ENCODE data around the gene SLC22A7.
A peak's percentile ranks its signal among the peaks of the same experiment; 100 is the strongest.

Gene SLC22A7

GRCh38 chr6:43282636-43283513 lies 15.2 kb upstream of the SLC22A7 start:
- DNase-seq (ENCODE audit: insufficient read length, low spot score) (no peak), FAIRE-seq (no peak)

DNA sequence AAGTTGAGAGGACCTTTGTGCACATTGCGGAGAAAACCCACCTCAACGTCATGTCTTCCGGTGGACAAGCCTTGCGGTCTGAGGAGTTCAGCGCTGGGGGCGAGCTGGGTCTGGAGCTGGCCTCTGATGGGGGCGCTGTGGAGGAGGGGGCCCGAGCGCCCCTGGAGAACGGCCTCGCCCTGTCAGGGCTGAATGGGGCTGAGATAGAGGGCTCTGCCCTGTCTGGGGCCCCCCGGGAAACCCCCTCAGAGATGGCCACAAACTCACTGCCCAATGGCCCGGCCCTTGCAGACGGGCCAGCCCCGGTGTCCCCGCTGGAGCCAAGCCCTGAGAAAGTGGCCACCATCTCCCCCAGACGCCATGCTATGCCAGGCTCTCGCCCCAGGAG lies 14.6 kb upstream of the SLC22A7 start:
- FAIRE-seq (no peak), DNase-seq (ENCODE audit: insufficient read length, low spot score) (no peak)

GRCh38 chr6:43283905-43284304 lies 14.2 kb upstream of the SLC22A7 start:
- FAIRE-seq: no peak
- no peak for DNase-seq (ENCODE audit: insufficient read length, low spot score)

DNA sequence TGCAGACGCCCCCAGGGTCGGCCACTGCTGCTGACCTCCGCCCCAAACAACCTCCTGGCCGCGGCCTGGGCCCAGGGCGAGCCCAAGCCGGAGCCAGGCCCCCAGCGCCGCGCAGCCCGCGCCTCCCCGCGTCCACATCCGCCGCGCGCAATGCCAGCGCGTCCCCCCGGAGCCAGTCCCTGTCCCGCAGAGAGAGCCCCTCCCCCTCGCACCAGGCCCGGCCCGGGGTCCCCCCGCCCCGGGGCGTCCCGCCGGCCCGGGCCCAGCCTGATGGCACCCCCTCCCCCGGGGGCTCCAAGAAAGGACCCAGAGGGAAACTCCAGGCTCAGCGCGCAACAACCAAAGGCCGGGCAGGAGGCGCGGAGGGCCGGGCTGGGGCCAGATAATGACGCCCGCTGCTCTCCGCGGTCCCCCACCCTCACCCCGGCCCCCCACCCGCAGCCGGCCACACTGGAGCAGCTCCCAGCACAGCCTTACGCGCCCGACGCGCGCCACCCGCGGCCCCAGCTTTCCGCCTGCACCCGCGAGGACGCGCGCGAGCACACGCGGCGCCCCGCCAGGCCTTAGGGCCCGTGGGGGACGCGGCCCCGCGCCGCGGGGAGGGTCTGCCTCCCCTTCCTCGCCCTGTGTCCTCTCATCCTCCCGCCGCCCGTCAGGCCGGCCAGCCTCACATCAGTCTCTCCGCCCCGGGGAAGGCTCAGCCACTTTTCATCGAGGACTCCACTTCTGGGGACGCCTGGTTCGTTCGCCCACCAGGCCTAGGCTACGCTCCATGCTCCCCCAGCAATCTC lies 12.9 kb upstream of the SLC22A7 start:
- FAIRE-seq (no peak), DNase-seq (ENCODE audit: insufficient read length, low spot score) (no peak)

DNA sequence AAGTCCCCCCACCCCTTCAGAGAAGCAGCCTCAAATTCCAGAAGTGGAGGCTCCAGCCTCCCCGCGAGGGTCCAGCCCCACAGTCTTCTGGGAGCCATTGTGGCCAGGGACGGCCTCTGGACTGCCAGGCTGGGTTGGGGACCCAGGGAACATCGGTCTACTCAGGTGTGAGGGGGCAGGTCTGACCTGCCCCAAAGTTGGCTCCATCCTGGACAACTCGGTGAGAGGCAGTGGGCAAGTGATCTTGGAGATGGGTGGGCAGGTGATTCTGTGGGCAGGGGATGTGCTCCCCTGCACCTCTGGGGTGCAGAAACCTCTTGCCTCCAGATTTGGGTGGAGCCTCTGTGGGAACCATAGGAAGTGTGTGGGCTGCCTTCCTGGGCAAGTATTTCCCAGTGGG lies 12.2 kb upstream of the SLC22A7 start:
- no peak for DNase-seq (ENCODE audit: insufficient read length, low spot score)
- no peak for FAIRE-seq

DNA sequence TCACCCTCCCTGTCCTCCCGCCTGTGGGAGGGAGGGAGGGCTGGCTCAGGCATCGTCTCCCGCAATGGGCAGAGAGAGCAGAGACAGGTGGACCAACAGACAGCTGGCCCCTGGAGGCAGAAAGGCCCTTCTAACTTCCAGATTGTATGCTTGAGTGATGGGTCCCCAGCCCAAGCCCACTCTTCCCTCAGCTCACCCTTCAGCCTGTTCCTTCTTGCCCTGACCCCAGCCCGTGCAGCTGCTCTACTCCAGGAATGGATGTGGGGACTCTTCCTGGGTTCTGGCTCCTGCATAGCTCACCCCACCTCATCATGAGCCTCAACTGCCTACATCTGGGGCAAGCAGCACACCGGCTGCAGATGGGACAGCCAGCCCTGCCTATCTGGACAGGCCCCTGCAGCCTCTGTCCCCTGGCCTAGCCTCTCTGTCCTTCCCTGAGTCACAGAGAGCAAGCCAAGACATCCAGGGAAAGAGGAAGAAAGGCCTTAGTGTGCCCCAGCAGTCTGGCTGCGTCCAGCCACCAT lies 11.5 kb upstream of the SLC22A7 start:
- DNase-seq (ENCODE audit: insufficient read length, low spot score) (no peak), FAIRE-seq (no peak)

- FAIRE-seq: no peak
- DNase-seq (ENCODE audit: insufficient read length, low spot score): no peak
Measured at GRCh38 chr6:43286980-43287716, 10.9 kb upstream of the SLC22A7 start.

DNA sequence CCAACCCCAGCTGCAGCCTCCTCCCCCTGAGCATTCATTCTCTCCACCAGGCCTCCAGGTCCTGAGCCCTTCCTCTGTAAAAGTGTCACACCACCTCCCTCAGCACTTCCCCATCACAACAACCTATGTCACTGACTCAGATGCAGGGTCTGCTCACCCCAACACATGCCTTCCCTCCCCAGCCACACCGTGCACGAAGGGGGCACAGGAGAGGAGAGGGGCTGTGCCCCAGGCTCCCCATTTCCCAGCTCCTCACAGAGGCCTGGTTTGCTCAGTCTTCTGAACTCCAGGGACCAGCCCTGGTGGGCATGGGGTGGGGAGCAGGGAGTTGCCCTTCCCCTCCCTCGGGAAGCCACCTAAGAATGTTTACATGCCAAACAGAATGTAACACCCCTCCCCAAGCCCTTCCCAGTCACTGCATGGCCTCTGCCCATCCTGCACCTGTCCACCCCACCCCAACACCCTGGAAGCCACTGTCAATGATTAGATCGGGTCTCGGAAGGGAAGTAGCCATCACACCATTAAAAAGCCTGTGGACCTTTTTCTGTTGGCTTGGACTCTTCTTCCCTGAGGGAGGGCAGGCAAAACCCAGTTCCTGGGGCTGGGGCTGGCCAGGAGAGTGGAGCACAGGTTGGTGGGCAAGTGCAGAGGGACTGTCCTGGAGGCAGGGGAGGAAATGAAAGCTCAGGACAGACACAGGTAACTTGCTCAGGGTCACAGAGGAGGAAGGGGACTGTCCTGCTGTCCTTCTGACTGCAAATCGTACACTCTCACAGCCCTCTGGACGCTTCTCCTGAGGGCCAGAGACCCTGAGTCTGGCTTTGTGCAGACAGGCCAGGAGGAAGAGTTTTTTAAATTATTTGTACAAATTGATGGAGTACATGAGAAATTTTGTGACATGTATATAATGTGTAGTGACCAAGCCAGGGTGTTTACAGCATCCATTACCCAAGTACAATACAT lies 10.1 kb upstream of the SLC22A7 start:
- FAIRE-seq: peak; percentile 44

GRCh38 chr6:43290339-43290904 lies 7.6 kb upstream of the SLC22A7 start:
- DNase-seq (ENCODE audit: insufficient read length, low spot score) (no peak), FAIRE-seq (no peak)

More for the DNA sequence above, 10.1 kb upstream of the SLC22A7 start:
- no peak for DNase-seq (ENCODE audit: insufficient read length, low spot score)

DNA sequence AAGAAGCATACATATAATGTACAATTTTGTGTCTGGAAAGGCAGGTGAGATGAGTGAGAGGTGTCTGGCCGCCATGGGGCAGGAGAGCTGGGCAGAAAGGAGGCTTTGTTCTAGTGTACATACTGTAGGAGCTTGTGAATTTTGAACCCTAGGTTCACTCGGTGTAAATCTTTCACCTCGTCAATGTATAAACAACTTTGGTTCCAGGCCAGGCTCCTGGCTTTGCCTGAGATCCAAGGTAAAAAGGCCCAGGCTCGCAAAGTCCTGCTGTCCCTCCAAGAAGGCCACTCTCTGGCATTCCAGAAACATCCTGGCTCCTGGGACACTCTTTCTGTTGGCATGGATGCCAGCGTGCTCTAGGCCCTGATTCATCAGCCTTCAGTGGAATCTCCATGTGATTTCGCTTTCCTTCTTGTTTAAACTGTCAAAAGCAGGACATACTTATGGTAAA lies 7.1 kb upstream of the SLC22A7 start:
- FAIRE-seq: no peak

DNA sequence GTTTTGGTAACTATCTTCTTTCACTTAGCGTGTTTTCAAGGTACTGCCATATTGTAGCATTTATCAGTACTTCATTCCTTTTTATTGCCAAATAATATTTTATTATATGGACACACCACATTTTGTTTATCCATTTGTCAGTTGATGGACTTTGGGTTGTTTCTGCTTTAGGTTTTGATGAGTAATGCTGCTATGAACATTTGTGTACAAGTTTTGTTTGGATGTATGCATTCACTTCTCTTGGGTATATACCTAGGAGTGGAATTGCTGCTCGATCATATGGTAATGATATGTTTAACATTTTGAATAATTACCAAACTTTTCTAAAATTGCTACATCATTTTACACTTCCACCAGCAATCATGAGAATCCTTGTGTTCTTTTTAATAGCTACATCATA lies 6.4 kb upstream of the SLC22A7 start:
- DNase-seq (ENCODE audit: insufficient read length, low spot score) (no peak), FAIRE-seq (no peak)

More for the DNA sequence above, 7.1 kb upstream of the SLC22A7 start:
- no peak for DNase-seq (ENCODE audit: insufficient read length, low spot score)

- FAIRE-seq: no peak
- no peak for DNase-seq (ENCODE audit: insufficient read length, low spot score)
Measured at GRCh38 chr6:43292341-43292740, 5.7 kb upstream of the SLC22A7 start.

- no peak for FAIRE-seq
- DNase-seq (ENCODE audit: insufficient read length, low spot score): no peak
Measured at GRCh38 chr6:43292763-43293318, 5.2 kb upstream of the SLC22A7 start.

DNA sequence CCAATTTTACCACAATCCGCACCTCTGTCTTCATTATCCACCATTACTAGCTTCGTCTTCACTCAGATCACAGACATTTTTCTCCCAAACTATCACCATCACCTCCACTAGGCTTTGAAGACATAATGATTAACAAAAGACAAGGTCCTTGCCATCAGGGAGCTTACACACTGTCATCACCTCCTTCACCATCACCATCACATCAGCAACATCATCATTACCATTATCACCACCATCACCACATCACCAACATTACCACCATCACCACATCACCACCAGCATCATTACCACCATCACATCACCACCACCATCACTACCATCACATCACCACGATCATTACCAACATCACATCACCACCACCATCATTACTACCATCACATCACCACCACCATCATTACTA lies 4.4 kb upstream of the SLC22A7 start:
- DNase-seq (ENCODE audit: insufficient read length, low spot score) (no peak), FAIRE-seq (no peak)

DNA sequence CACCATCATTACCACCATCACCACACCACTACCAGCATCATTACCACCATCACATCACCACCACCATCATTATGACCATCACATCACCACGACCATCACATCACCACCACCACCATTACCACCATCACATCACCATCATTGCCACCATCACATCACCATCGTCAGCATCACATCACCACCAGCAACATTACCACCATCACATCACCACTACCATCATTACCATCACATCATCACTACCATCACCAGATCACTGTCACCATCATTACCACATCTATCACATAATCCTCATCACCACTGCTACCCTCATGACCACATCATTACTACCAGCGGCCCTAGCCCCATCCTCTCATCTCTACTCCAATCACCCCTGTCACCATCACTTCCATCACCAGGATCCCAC lies 3.5 kb upstream of the SLC22A7 start:
- DNase-seq (ENCODE audit: insufficient read length, low spot score) (no peak), FAIRE-seq (no peak)

- no peak for FAIRE-seq
- no peak for DNase-seq (ENCODE audit: insufficient read length, low spot score)
Measured at GRCh38 chr6:43295456-43295855, 2.6 kb upstream of the SLC22A7 start.

DNA sequence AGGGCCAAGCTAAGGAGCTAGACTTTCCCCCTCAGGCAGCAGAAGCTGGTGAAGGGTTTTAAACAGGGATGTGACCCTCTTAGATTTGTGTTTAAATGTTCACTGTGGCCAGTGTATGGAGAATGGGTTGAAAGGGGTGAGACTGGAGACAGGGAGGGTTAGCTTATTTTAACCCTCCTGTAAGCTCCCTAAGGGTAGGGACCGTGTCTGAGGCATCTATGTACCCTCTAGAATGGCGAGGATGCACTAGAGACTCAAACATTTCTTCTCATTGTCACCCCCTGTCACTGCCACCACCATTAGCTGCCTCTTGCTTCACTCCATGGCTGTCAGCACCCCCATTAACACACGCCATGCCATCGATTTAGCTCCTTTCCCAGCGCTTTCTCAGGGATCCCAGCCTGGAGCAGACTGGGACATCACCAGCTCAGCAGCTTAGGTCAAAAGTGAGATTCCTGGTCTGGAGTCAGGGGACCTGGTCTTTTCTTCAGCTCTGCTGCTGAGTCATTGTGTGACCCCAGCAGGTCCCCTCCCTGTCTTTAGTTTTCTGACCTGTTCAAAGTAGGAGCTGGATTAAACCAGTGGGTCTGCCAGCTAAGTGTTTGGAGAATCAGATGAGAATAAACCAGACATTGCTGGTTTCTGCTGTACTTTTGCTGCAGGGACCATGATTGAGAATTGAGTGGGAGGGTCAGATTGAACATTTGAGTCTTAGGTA lies 1.1 kb upstream of the SLC22A7 start:
- no peak for FAIRE-seq
- no peak for DNase-seq (ENCODE audit: insufficient read length, low spot score)

DNA sequence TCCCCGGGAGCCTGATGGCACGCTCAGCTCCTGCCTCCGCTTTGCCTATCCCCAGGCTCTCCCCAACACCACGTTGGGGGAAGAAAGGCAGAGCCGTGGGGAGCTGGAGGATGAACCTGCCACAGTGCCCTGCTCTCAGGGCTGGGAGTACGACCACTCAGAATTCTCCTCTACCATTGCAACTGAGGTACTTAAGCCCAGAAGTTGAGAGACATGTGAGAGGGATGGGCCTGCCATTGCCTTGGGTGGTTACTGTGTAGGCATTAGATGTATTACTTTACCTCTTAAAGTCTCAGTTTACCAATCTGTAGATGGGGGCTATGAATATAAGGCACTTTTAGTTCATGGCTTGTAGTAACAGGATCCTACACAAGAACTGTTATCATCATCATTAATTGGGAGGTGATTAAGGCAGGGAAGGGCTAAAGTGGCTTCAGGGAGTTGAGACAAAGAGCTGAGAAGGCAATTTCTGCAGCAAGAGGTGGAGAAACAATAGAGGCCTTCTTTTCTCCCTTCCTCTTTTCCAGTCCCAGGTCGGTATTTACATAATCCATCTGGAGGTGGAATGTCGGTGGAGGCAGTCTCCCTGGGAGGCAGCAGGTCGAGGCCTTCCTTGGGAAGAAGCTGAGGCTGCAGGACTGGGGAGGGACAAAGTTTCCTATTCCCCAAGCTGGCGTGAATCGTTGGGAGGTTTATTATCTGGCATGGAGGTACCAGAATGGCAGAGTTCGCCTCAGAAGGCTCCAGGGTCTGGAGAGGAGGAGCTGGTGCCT lies 691 bp downstream of the SLC22A7 start:
- FAIRE-seq: no peak
- DNase-seq (ENCODE audit: insufficient read length, low spot score): no peak
